ENCODE results near the gene CARD19. TPM values are rescaled to one million over a fixed set of nuclear protein-coding genes. Genes with fewer than 3 reads are reported as not detected.

CARD19 gene
- total and polyA plus RNA-seq, 2 experiments from 2014 or later = 36.8 to 48.3 TPM

DNA sequence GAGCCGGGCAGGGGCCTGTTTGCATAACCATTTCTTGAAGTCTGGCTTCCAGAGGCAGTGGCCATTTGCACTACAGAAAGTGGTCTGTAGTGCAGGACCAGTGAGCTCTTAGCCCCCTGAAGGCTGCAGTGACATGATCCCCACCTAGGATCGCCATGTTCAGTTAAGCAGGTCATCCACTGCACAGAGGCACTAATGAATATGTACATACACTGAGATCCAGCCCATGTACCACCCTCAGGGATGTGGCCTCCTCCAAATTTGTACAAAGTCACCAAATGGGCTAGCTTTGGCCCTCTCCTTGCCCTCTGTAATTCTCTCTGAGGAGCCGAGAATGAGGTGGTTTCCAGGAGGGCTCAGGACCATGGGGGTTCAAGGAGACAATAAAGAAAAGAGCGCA lies 45.8 kb upstream of the CARD19 start (continued):
- TF ChIP-seq ZNF114 (CRISPR knock-in tag; IDR thresholded peaks at IDR 0.05) = no peak
- TF ChIP-seq EZH2phosphoT487 (IDR thresholded peaks at IDR 0.05; ENCODE audit: unreplicated experiment) = no peak
- TF ChIP-seq, protein P1, sequence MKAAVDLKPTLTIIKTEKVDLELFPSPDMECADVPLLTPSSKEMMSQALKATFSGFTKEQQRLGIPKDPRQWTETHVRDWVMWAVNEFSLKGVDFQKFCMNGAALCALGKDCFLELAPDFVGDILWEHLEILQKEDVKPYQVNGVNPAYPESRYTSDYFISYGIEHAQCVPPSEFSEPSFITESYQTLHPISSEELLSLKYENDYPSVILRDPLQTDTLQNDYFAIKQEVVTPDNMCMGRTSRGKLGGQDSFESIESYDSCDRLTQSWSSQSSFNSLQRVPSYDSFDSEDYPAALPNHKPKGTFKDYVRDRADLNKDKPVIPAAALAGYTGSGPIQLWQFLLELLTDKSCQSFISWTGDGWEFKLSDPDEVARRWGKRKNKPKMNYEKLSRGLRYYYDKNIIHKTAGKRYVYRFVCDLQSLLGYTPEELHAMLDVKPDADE (IDR thresholded peaks at IDR 0.05) = no peak
- TF ChIP-seq STAT1 (IDR thresholded peaks at IDR 0.05; ENCODE audit: unreplicated experiment) = no peak
- no peak for TF ChIP-seq NANOG (IDR thresholded peaks at IDR 0.05; ENCODE audit: borderline replicate concordance)
- TF ChIP-seq ZNF331 (CRISPR knock-in tag; IDR thresholded peaks at IDR 0.05; ENCODE audit: low read depth) = no peak
- no peak for TF ChIP-seq POLR2AphosphoS5 (IDR thresholded peaks at IDR 0.05; ENCODE audit: low read depth)

DNA sequence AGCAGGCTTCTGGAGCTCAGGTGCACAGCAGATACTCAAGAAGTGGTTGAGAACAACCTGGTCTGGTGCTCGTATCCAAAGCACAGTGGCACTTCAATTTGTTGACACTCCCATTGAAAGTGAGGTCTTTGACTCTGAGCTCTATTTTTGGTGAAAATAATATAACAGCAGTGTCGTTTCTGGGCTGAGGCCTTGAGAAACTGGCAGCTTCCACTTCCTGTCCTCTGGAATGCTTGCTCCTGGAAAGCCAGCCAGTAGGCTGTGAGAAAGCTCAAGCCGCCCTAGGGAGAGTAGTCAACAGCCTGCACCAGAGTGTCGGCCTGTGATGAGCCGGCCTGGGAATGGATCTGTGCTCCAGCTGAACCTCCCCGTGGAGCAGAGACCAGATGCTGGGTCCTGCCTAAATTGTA lies 44.3 kb upstream of the CARD19 start:
- no peak overlapping the region for H3K27ac ChIP-seq (ENCODE audit: low read depth)
- no peaks in the 10 kb centered on the region for H3K79me2 ChIP-seq (replicated peaks; ENCODE audit: insufficient read depth)
- H4K20me1 ChIP-seq (replicated peaks; ENCODE audit: insufficient read depth) = no peaks in the 10 kb centered on the region
- no peak overlapping the region for H3K4me3 ChIP-seq
- Mint-ChIP-seq H3K27me3 (ENCODE audit: insufficient read depth, low read depth, poor library complexity) (peaks cover 13% of the 10 kb centered on the region), H3K9me3 (no peaks in the 10 kb centered on the region), H3K36me3 (ENCODE audit: low read depth) (no peaks in the 10 kb centered on the region), H3K4me1 (peaks cover 14% of the 10 kb centered on the region), H3K27ac (no peak overlapping the region), H3K4me3 (no peak overlapping the region)
- TF ChIP-seq, protein P2, sequence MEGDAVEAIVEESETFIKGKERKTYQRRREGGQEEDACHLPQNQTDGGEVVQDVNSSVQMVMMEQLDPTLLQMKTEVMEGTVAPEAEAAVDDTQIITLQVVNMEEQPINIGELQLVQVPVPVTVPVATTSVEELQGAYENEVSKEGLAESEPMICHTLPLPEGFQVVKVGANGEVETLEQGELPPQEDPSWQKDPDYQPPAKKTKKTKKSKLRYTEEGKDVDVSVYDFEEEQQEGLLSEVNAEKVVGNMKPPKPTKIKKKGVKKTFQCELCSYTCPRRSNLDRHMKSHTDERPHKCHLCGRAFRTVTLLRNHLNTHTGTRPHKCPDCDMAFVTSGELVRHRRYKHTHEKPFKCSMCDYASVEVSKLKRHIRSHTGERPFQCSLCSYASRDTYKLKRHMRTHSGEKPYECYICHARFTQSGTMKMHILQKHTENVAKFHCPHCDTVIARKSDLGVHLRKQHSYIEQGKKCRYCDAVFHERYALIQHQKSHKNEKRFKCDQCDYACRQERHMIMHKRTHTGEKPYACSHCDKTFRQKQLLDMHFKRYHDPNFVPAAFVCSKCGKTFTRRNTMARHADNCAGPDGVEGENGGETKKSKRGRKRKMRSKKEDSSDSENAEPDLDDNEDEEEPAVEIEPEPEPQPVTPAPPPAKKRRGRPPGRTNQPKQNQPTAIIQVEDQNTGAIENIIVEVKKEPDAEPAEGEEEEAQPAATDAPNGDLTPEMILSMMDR (conservative IDR thresholded peaks at IDR 0.05; ENCODE audit: low read depth in 2 of 2) = no peak
- no peak for TF ChIP-seq EZH2 (IDR thresholded peaks at IDR 0.05; ENCODE audit: low read depth, unreplicated experiment)
- no peak for TF ChIP-seq POLR2AphosphoS5 (IDR thresholded peaks at IDR 0.05; ENCODE audit: low read depth)
- TF ChIP-seq ZNF114 (CRISPR knock-in tag; IDR thresholded peaks at IDR 0.05) = no peak
- TF ChIP-seq, protein P1 (IDR thresholded peaks at IDR 0.05) = no peak
- no peak for TF ChIP-seq STAT1 (IDR thresholded peaks at IDR 0.05; ENCODE audit: unreplicated experiment)
- no peak for TF ChIP-seq JUNB (IDR thresholded peaks at IDR 0.05; ENCODE audit: unreplicated experiment)
- peaks cover 16% of the 10 kb centered on the region for H3K4me1 ChIP-seq (ENCODE audit: insufficient read depth)
- H3K4me2 ChIP-seq = no peak overlapping the region
- ATAC-seq (no peak), DNase-seq (ENCODE audit: low spot score) (no peak)
- H3K9me2 ChIP-seq (ENCODE audit: insufficient read depth) = no peaks in the 10 kb centered on the region
- H3K27me3 ChIP-seq (ENCODE audit: insufficient read depth) = no peaks in the 10 kb centered on the region
- no peaks in the 10 kb centered on the region for H3K36me3 ChIP-seq (ENCODE audit: insufficient read depth)
- H3F3A ChIP-seq (replicated peaks; ENCODE audit: low read depth) = no peaks in the 10 kb centered on the region
- H2AFZ ChIP-seq = no peak overlapping the region
